ENCODE results near the gene BLACAT1. TPM values are rescaled to one million over a fixed set of nuclear protein-coding genes. Genes with fewer than 3 reads are reported as not detected.

BLACAT1 gene
- total and polyA plus RNA-seq, 2 of the 8 experiments (the other 6 are each of a cell fraction or from before 2014, with no cell fraction given), result 3.5 to 10.5 TPM

GRCh38 chr1:205500240-205501233 lies 44.7 kb upstream of the BLACAT1 start:
- Histone ChIP-seq H3K23ac (ENCODE audit: insufficient read length) (no peak overlapping the region), H2BK120ac (replicated peaks; ENCODE audit: low read depth, low read length) (no peak overlapping the region), H2BK15ac (ENCODE audit: low read length) (peak overlapping the region; percentile 81), H2AFZ (ENCODE audit: low read length) (peak overlapping the region; percentile 37; the same call in 1 of the 2 replicates), H3K4ac (replicated peaks; ENCODE audit: insufficient read length, low read depth, low read length) (no peak overlapping the region), H4K5ac (ENCODE audit: insufficient read length, low read depth, low read length) (no peak overlapping the region), H2BK20ac (ENCODE audit: low read length) (no peak overlapping the region), H4K20me1 (replicated peaks in 1 of 2; ENCODE audit: control insufficient read depth in 1 of 2, insufficient read depth in 2 of 2, low read length in 2 of 2) (peaks cover 0 to 1% of the 10 kb centered on the region in 2 experiments), H3K27me3 (replicated peaks in 1 of 4; ENCODE audit: control insufficient read depth in 3 of 4, extremely low read depth in 1 of 4, insufficient read depth in 3 of 4, low read length in 3 of 4) (no peaks in the 10 kb centered on the region), H2BK5ac (ENCODE audit: low read depth, low read length) (no peak overlapping the region), H4K91ac (replicated peaks; ENCODE audit: insufficient read length, low read length) (no peak overlapping the region), H3K9me3 (ENCODE audit: insufficient read depth in 2 of 2, low read depth in 1 of 2, low read length in 1 of 2) (no peaks in the 10 kb centered on the region), H4K8ac (ENCODE audit: extremely low read depth, insufficient read depth, low read length) (no peak overlapping the region), H3K23me2 (ENCODE audit: low read depth, low read length) (peaks cover 5% of the 10 kb centered on the region; the same call in 1 of the 2 replicates), H3K18ac (ENCODE audit: extremely low read depth, low read length) (no peak overlapping the region), H3K56ac (replicated peaks; ENCODE audit: insufficient read length, low read depth, low read length) (no peak overlapping the region), H3K9ac (replicated peaks in 1 of 4; ENCODE audit: extremely low read depth in 1 of 4, low read depth in 3 of 4, low read length in 3 of 4) (no peak overlapping the region), H3K36me3 (ENCODE audit: control insufficient read depth in 2 of 4, insufficient read depth in 4 of 4, low read length in 3 of 4) (no peaks in the 10 kb centered on the region), H2AK5ac (ENCODE audit: low read depth, low read length) (peak overlapping the region; percentile 98; the same call in 1 of the 2 replicates), H3K4me3 (ENCODE audit: extremely low read depth in 1 of 4, insufficient read depth in 2 of 4, low read depth in 3 of 4, low read length in 4 of 4) (no peak overlapping the region), H3K4me1 (replicated peaks in 1 of 4; ENCODE audit: control insufficient read depth in 3 of 4, insufficient read depth in 4 of 4, low read length in 3 of 4) (peaks cover 1 to 22% (median 10%) of the 10 kb centered on the region in 4 experiments), H3K27ac (ENCODE audit: low read depth, low read length) (no peak overlapping the region), H2BK12ac (ENCODE audit: low read depth, low read length) (no peak overlapping the region; the same call in 1 of the 2 replicates), H3K79me2 (ENCODE audit: control insufficient read depth in 1 of 2, insufficient read depth in 2 of 2, low read length in 2 of 2) (peaks cover 0 to 6% of the 10 kb centered on the region in 2 experiments; a peak in 1 of 4 replicates), H3K4me2 (ENCODE audit: insufficient read depth in 1 of 2, low read depth in 2 of 2, low read length in 2 of 2) (peak overlapping the region in 1 of 2 experiments; percentile 18; a peak in 1 of 4 replicates), H3K14ac (ENCODE audit: insufficient read length) (no peak overlapping the region), H3K79me1 (ENCODE audit: low read depth, low read length) (no peaks in the 10 kb centered on the region; the same call in 1 of the 2 replicates)
- TF ChIP-seq JUND (IDR thresholded peaks at IDR 0.05; ENCODE audit: low read length) (no peak), TAF7 (optimal IDR thresholded peaks at IDR 0.05; ENCODE audit: borderline replicate concordance, low read depth, low read length) (no peak), TCF12 (IDR thresholded peaks at IDR 0.05; ENCODE audit: low read depth, low read length) (no peak), YY1 (IDR thresholded peaks at IDR 0.05; ENCODE audit: low read depth, low read length) (no peak), HDAC6 (IDR thresholded peaks at IDR 0.05; ENCODE audit: low read depth, low read length) (no peak), KDM4A (IDR thresholded peaks at IDR 0.05; ENCODE audit: low read depth, low read length, severe bottlenecking) (no peak), TBP (IDR thresholded peaks at IDR 0.05; ENCODE audit: low read depth, low read length) (no peak)
- POLR2A ChIA-PET (ENCODE audit: partially characterized antibody), result interaction anchor here (2.6 kb wide), 1 partner anchor 8 kb away, joined by 9 read pairs; no protein-coding TSS in a partner anchor
- FAIRE-seq, result no peak
- CTCF ChIA-PET (ENCODE audit: partially characterized antibody), result interaction anchor here (0.5 to 47.3 kb wide), 11 partner anchors 1 to 165 kb away, joined by 3 to 1626 read pairs (median 3); partner anchors contain the start of genes BLACAT1 and CDK18
- 47% methylated on average over 9 of the region's 9 CpGs; no CpG with 5 or more reads in 1 of the 2 experiments for WGBS, 2 experiments (ENCODE audit: extremely low coverage in 1 of 2, insufficient coverage in 1 of 2, insufficient read length in 1 of 2, insufficient replicate concordance in 2 of 2, low coverage in 1 of 2, low lambda C conversion rate in 2 of 2, missing lambda C conversion rate in 1 of 2)
- DNase-seq (ENCODE audit: low read depth in 1 of 2, low spot score in 2 of 2), result no peak
